ENCODE measurements around the gene PPP2R1B.

GRCh38 chr11:111725621-111726020 lies 40.6 kb downstream of the PPP2R1B start:
- TF ChIP-seq EP300 (IDR thresholded peaks at IDR 0.05; ENCODE audit: borderline replicate concordance) (no peak), CREB1 (IDR thresholded peaks at IDR 0.05; ENCODE audit: low read depth) (no peak), TCF12 (IDR thresholded peaks at IDR 0.05; ENCODE audit: low read depth) (no peak), FOXM1 (IDR thresholded peaks at IDR 0.05; ENCODE audit: borderline replicate concordance, low read depth) (no peak), RAD21 (IDR thresholded peaks at IDR 0.05; ENCODE audit: low read depth) (no peak), YY1 (IDR thresholded peaks at IDR 0.05; ENCODE audit: low read depth) (no peak), MAX (IDR thresholded peaks at IDR 0.05) (no peak), EGR1 (IDR thresholded peaks at IDR 0.05) (no peak), TAF1 (IDR thresholded peaks at IDR 0.05; ENCODE audit: low read depth) (no peak), ZBTB7A (IDR thresholded peaks at IDR 0.05; ENCODE audit: low read depth) (no peak), TEAD4 (IDR thresholded peaks at IDR 0.05) (no peak), CEBPB (IDR thresholded peaks at IDR 0.05) (no peak), REST (IDR thresholded peaks at IDR 0.05; ENCODE audit: low read depth) (no peak), NFIC (IDR thresholded peaks at IDR 0.05) (no peak)
